T-helper 9 cell (primary cell): ENCODE measurements around the gene SUPT4H1.
A peak's percentile ranks its signal among the peaks of the same experiment; 100 is the strongest.

Source experiments
- DNase-seq: peaks from one replicate; pipeline ENCODE4 v3.0.0-alpha.2; 2020

The SUPT4H1 gene

GRCh38 chr17:58328195-58329034, 23.6 kb downstream of the SUPT4H1 start, which contains the start of gene TSPOAP1:
Gene TSPOAP1, minus strand, starts transcription at chr17:58328795. Its CDS starts 875 bp downstream, at chr17:58327920.
- DNase-seq, result peak; percentile 50

- no peak for DNase-seq
Observed at GRCh38 chr17:58327363-58328194, 24.4 kb downstream of the SUPT4H1 start.

- no peak for DNase-seq
Observed at GRCh38 chr17:58326609-58327362, 25.2 kb downstream of the SUPT4H1 start.

GRCh38 chr17:58325976-58326468, 26.0 kb downstream of the SUPT4H1 start:
- no peak for DNase-seq

GRCh38 chr17:58325289-58325726, 26.7 kb downstream of the SUPT4H1 start:
- DNase-seq, result no peak

GRCh38 chr17:58324409-58325288, 27.4 kb downstream of the SUPT4H1 start:
- DNase-seq, result no peak

- no peak for DNase-seq
Observed at GRCh38 chr17:58324056-58324408, 28.0 kb downstream of the SUPT4H1 start.

GRCh38 chr17:58323366-58324055, 28.5 kb downstream of the SUPT4H1 start:
- DNase-seq, result no peak

- DNase-seq, result no peak
Observed at GRCh38 chr17:58322581-58323185, 29.3 kb downstream of the SUPT4H1 start.

GRCh38 chr17:58321571-58322525, 30.2 kb downstream of the SUPT4H1 start:
- DNase-seq, result no peak

- DNase-seq, result no peak
Observed at GRCh38 chr17:58320570-58321323, 31.3 kb downstream of the SUPT4H1 start.

GRCh38 chr17:58320163-58320558, 31.8 kb downstream of the SUPT4H1 start:
- DNase-seq, result no peak

GRCh38 chr17:58319173-58320162, 32.5 kb downstream of the SUPT4H1 start:
- DNase-seq, result no peak

GRCh38 chr17:58318627-58319172, 33.3 kb downstream of the SUPT4H1 start:
- DNase-seq, result no peak

GRCh38 chr17:58318065-58318481, 33.9 kb downstream of the SUPT4H1 start:
- peak; percentile 0 for DNase-seq

GRCh38 chr17:58317421-58318064, 34.5 kb downstream of the SUPT4H1 start:
- peak; percentile 53 for DNase-seq
